ENCODE data around the gene BLID.

Gene BLID

DNA sequence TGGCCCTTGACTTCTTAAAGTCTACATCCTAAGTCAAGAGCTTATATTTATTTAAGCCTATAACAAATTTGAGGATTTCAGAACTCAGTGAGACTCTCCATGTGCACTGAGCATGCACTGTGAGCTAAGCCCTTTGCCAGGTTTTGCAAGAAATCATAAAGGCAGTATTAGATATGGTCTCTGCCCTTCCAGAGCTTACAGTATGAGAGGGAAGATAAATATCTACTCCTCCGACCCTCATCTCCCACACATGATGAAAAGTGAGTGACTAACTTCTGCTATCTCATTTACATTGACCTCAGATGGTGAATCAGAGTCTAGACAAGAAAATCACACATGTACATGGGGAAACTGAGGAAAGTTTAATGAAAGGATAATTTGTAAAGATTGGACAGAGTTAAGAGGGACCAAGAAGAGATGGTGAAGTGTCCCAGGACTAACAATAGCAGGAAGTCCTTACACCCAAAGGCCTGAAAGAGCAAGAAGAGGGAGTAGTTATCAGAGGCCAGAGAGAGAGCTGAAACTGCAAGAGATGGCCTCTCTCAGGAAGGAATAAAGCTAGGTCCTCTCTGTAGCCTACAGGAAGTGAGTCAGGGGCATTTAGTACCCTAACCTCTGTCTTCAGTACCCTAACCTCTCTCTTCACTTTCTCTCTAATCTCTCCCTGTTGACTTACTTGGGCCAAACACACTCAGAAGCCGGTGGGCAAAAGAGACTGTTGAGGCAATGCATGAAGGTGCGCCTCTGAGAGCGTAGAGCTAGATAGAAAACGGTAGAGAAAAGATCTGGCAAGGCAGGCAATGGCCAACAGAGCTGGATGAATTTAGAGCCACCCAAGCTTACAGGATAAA is 23.0 kb upstream of the BLID start:
- Histone ChIP-seq H3K27me3 (ENCODE audit: control insufficient read depth in 1 of 2, insufficient read depth in 2 of 2, low read length in 2 of 2) (no peaks in the 10 kb centered on the region), H3K27ac (ENCODE audit: low read depth, low read length) (no peak overlapping the region), H3K9me3 (ENCODE audit: low read length) (no peaks in the 10 kb centered on the region), H3K9ac (ENCODE audit: low read length) (no peak overlapping the region), H3K36me3 (ENCODE audit: insufficient read depth, low read length) (no peaks in the 10 kb centered on the region), H3K4me3 (ENCODE audit: low read depth in 1 of 2, low read length in 2 of 2) (no peak overlapping the region), H3K4me1 (ENCODE audit: insufficient read depth, low read length) (no peaks in the 10 kb centered on the region)

DNA sequence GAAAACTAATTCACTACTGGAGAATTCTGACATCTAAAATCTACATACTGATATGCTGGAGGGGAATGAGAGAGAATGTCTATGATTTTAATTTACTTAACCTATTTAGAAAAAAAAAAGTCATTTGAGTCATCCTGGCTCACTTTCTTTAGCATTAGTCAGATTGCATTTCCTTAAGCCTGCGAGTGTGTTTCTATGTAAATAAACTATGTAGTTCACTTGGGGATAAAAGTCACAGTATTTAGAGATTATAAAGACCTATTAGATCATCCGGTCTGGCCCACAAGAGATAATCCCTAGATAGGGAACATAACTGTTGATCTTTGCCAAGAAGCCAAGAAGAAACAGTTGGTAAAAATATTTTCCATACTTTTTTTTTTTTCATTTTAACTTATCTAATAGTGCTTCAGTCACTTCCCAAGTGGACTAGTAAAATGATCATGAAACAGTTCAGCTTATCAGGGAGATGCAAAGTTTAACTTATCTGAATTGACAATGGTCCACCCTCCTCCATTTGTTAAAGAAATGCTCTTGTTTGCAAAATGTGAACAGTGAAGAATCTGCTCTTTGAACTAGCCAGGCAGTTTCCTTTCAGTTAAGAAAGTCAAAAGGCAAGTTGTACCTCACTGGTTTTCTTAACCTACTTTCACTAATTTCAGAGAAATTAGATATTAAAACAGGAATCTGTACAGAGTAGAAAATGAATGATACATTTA is 21.2 kb upstream of the BLID start:
- no peaks in the 10 kb centered on the region for H3K27me3 ChIP-seq (ENCODE audit: control insufficient read depth in 1 of 2, insufficient read depth in 2 of 2, low read length in 2 of 2)
- no peak overlapping the region for H3K9ac ChIP-seq (ENCODE audit: low read length)

GRCh38 chr11:122131126-122131525 is 15.1 kb upstream of the BLID start:
- no peaks in the 10 kb centered on the region for H3K27me3 ChIP-seq (ENCODE audit: control insufficient read depth in 1 of 2, insufficient read depth in 2 of 2, low read length in 2 of 2)
- no peak overlapping the region for H3K4me3 ChIP-seq (ENCODE audit: low read depth in 1 of 2, low read length in 2 of 2)
- no peak overlapping the region for H3K9ac ChIP-seq (ENCODE audit: low read length)
- H3K9me3 ChIP-seq (ENCODE audit: low read length), result no peaks in the 10 kb centered on the region
- no peak overlapping the region for H3K27ac ChIP-seq (ENCODE audit: low read depth, low read length)
- no peaks in the 10 kb centered on the region for H3K4me1 ChIP-seq (ENCODE audit: insufficient read depth, low read length)
- no peaks in the 10 kb centered on the region for H3K36me3 ChIP-seq (ENCODE audit: insufficient read depth, low read length)

More for the DNA sequence above, 21.2 kb upstream of the BLID start:
- Histone ChIP-seq H3K27ac (ENCODE audit: low read depth, low read length) (no peak overlapping the region), H3K4me1 (ENCODE audit: insufficient read depth, low read length) (no peaks in the 10 kb centered on the region), H3K4me3 (ENCODE audit: low read depth in 1 of 2, low read length in 2 of 2) (no peak overlapping the region), H3K9me3 (ENCODE audit: low read length) (no peaks in the 10 kb centered on the region), H3K36me3 (ENCODE audit: insufficient read depth, low read length) (no peaks in the 10 kb centered on the region)

- no peaks in the 10 kb centered on the region for H3K9me3 ChIP-seq (ENCODE audit: low read length)
- H3K36me3 ChIP-seq (ENCODE audit: insufficient read depth, low read length), result no peaks in the 10 kb centered on the region
- no peaks in the 10 kb centered on the region for H3K27me3 ChIP-seq (ENCODE audit: control insufficient read depth in 1 of 2, insufficient read depth in 2 of 2, low read length in 2 of 2)
- H3K4me3 ChIP-seq (ENCODE audit: low read depth in 1 of 2, low read length in 2 of 2), result no peak overlapping the region
- H3K27ac ChIP-seq (ENCODE audit: low read depth, low read length), result no peak overlapping the region
- no peaks in the 10 kb centered on the region for H3K4me1 ChIP-seq (ENCODE audit: insufficient read depth, low read length)
- H3K9ac ChIP-seq (ENCODE audit: low read length), result no peak overlapping the region
Measured at GRCh38 chr11:122128146-122128545, 12.1 kb upstream of the BLID start.

DNA sequence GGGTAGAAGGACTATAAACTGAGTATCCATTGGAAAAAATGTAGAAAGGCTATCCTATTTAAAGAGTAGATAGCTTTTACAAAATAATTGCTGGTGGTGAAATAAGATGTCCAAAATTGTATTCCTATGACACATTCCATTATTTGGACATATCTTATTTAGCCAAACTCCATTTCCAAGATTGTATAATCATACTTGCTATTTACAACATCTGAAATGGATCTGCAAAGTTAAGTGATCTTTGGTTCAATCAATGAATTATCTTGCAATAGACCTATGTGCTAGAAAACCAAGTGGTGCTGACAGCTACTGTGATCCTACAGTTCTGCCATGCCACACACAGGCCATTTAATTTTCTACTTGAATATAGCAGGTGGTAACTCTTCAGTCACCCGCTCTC is 11.0 kb upstream of the BLID start:
- Histone ChIP-seq H3K9ac (ENCODE audit: low read length) (no peak overlapping the region), H3K4me3 (ENCODE audit: low read depth in 1 of 2, low read length in 2 of 2) (no peak overlapping the region), H3K36me3 (ENCODE audit: insufficient read depth, low read length) (no peaks in the 10 kb centered on the region), H3K9me3 (ENCODE audit: low read length) (no peaks in the 10 kb centered on the region), H3K27ac (ENCODE audit: low read depth, low read length) (no peak overlapping the region), H3K27me3 (ENCODE audit: control insufficient read depth in 1 of 2, insufficient read depth in 2 of 2, low read length in 2 of 2) (no peaks in the 10 kb centered on the region), H3K4me1 (ENCODE audit: insufficient read depth, low read length) (no peaks in the 10 kb centered on the region)

DNA sequence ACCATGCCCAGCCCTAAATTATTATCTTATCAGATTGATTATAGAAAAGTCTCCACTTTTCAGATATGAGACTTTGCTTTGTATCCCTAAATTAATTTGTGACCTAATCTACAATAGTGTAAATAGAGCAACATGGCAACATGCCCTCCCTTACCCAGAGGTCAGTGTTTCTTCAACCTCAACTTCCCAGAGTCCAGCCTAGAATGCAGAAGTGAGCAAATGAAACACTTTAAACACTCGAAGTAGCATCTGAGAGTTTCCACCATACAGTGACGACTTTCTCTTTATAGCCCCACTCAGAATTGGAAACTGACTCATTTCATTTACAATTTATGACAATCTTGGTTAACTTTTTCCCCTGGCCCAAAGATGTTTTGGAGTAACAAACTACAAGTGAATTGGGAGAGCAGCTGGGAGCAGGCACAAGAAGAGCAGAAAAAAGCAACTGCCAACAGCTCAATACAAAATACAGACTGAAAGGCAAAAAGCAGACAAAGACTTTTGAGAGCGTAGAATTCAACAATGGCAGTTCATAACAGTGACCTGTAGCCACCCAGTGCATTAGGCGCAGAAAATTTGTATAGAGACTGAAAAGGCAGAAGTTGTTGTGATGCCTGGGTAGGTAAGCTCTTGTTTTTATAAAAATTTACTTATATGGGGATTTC is 10.1 kb upstream of the BLID start:
- Histone ChIP-seq H3K27me3 (ENCODE audit: control insufficient read depth in 1 of 2, insufficient read depth in 2 of 2, low read length in 2 of 2) (no peaks in the 10 kb centered on the region), H3K4me3 (ENCODE audit: low read depth in 1 of 2, low read length in 2 of 2) (no peak overlapping the region), H3K27ac (ENCODE audit: low read depth, low read length) (no peak overlapping the region), H3K9me3 (ENCODE audit: low read length) (no peaks in the 10 kb centered on the region), H3K9ac (ENCODE audit: low read length) (no peak overlapping the region), H3K4me1 (ENCODE audit: insufficient read depth, low read length) (no peaks in the 10 kb centered on the region), H3K36me3 (ENCODE audit: insufficient read depth, low read length) (no peaks in the 10 kb centered on the region)

DNA sequence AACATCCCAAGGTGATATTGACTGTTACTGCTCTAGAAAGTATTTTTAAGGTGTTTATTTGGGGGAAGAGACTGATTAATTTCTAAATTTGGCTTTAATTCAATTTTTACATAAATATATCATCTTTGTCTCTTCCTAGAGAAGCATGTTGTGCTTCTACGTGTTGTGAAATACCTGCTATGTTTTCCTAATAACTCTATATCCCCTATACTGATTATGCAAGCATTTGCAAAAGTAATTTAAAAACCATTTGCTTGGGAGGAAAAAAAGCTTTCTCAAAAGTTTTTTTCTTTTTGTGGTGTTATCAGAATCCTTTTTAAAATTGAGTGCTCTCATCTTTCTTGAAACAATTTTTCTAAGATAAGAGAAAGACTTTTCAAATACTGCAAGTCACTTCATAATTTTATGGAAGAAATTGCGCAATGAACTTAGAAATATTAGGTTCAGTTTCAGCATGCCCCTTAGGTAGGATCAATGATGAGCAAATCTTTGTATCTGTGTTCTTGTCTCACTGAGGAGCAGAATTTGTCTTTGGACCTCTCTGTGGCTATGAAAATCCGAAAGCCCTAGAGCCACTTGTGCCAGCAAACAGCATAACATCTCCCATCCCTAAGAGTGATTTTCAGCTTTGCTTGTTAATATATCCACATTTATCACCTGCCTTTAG is 7.4 kb upstream of the BLID start:
- H3K27me3 ChIP-seq (ENCODE audit: control insufficient read depth in 1 of 2, insufficient read depth in 2 of 2, low read length in 2 of 2), result no peaks in the 10 kb centered on the region
- no peaks in the 10 kb centered on the region for H3K9me3 ChIP-seq (ENCODE audit: low read length)
- H3K4me1 ChIP-seq (ENCODE audit: insufficient read depth, low read length), result no peaks in the 10 kb centered on the region
- H3K9ac ChIP-seq (ENCODE audit: low read length), result no peak overlapping the region
- H3K27ac ChIP-seq (ENCODE audit: low read depth, low read length), result no peak overlapping the region
- H3K4me3 ChIP-seq (ENCODE audit: low read depth in 1 of 2, low read length in 2 of 2), result no peak overlapping the region
- H3K36me3 ChIP-seq (ENCODE audit: insufficient read depth, low read length), result no peaks in the 10 kb centered on the region

DNA sequence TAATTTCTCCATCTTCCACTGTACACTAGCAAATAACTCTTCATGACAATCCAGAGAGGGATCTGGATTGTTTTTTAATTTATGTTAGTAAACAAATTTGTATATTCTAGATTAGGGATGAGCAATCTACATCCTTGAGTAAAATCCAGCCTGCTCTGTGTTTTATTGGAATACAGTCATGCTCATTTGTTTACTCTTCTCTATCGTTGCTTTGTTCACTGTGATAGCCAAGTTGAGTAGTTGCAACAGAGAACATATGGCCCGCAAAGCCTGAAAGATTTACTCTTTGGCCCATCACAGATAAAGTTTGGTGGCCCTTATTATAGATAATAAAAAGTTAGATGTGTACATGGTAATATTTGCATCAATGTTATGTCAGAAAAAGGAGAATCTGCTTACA is 6.2 kb upstream of the BLID start:
- no peaks in the 10 kb centered on the region for H3K4me1 ChIP-seq (ENCODE audit: insufficient read depth, low read length)
- no peaks in the 10 kb centered on the region for H3K27me3 ChIP-seq (ENCODE audit: control insufficient read depth in 1 of 2, insufficient read depth in 2 of 2, low read length in 2 of 2)
- H3K36me3 ChIP-seq (ENCODE audit: insufficient read depth, low read length), result no peaks in the 10 kb centered on the region
- H3K4me3 ChIP-seq (ENCODE audit: low read depth in 1 of 2, low read length in 2 of 2), result no peak overlapping the region
- H3K27ac ChIP-seq (ENCODE audit: low read depth, low read length), result no peak overlapping the region
- H3K9ac ChIP-seq (ENCODE audit: low read length), result no peak overlapping the region
- no peaks in the 10 kb centered on the region for H3K9me3 ChIP-seq (ENCODE audit: low read length)

GRCh38 chr11:122120096-122120495 is 4.1 kb upstream of the BLID start:
- H3K4me3 ChIP-seq (ENCODE audit: low read depth in 1 of 2, low read length in 2 of 2), result no peak overlapping the region
- no peak overlapping the region for H3K27ac ChIP-seq (ENCODE audit: low read depth, low read length)
- H3K9ac ChIP-seq (ENCODE audit: low read length), result no peak overlapping the region

GRCh38 chr11:122116591-122116990 is 576 bp upstream of the BLID start:
- no peak overlapping the region for H3K9ac ChIP-seq (ENCODE audit: low read length)
- H3K27me3 ChIP-seq (ENCODE audit: control insufficient read depth in 1 of 2, insufficient read depth in 2 of 2, low read length in 2 of 2), result no peaks in the 10 kb centered on the region
- H3K4me3 ChIP-seq (ENCODE audit: low read depth in 1 of 2, low read length in 2 of 2), result no peak overlapping the region
- no peaks in the 10 kb centered on the region for H3K36me3 ChIP-seq (ENCODE audit: insufficient read depth, low read length)
- H3K9me3 ChIP-seq (ENCODE audit: low read length), result no peaks in the 10 kb centered on the region
- H3K4me1 ChIP-seq (ENCODE audit: insufficient read depth, low read length), result peaks cover 4% of the 10 kb centered on the region
- no peak overlapping the region for H3K27ac ChIP-seq (ENCODE audit: low read depth, low read length)

More at GRCh38 chr11:122120096-122120495, 4.1 kb upstream of the BLID start:
- Histone ChIP-seq H3K27me3 (ENCODE audit: control insufficient read depth in 1 of 2, insufficient read depth in 2 of 2, low read length in 2 of 2) (no peaks in the 10 kb centered on the region), H3K36me3 (ENCODE audit: insufficient read depth, low read length) (no peaks in the 10 kb centered on the region), H3K4me1 (ENCODE audit: insufficient read depth, low read length) (peaks cover 1% of the 10 kb centered on the region), H3K9me3 (ENCODE audit: low read length) (no peaks in the 10 kb centered on the region)

GRCh38 chr11:122114976-122115375 is 1.0 kb downstream of the BLID start:
- Histone ChIP-seq H3K9me3 (ENCODE audit: low read length) (no peaks in the 10 kb centered on the region), H3K27me3 (ENCODE audit: control insufficient read depth in 1 of 2, insufficient read depth in 2 of 2, low read length in 2 of 2) (no peaks in the 10 kb centered on the region), H3K4me3 (ENCODE audit: low read depth in 1 of 2, low read length in 2 of 2) (no peak overlapping the region), H3K4me1 (ENCODE audit: insufficient read depth, low read length) (peaks cover 4% of the 10 kb centered on the region), H3K9ac (ENCODE audit: low read length) (no peak overlapping the region), H3K27ac (ENCODE audit: low read depth, low read length) (no peak overlapping the region), H3K36me3 (ENCODE audit: insufficient read depth, low read length) (no peaks in the 10 kb centered on the region)
